Endodermal cell (in vitro differentiated cells): ENCODE data around the gene NDFIP1. TPM values are rescaled to one million over a fixed set of nuclear protein-coding genes. Genes with fewer than 3 reads are reported as not detected.
A peak's percentile ranks its signal among the peaks of the same experiment; 100 is the strongest.

ENCODE experiments used
- DNase-seq: peaks from one replicate; pipeline ENCODE4 v3.0.0-alpha.2; 2017
- H3K27ac ChIP-seq: 2 replicates; pipeline ENCODE4 v1.5.1; 2013; ENCODE audit warnings: mild to moderate bottlenecking, low read depth, low read length, moderate library complexity
- H3K27me3 ChIP-seq: 2 replicates; pipeline ENCODE4 v1.6.1; 2013; ENCODE audit warnings: mild to moderate bottlenecking, low read length, moderate library complexity; ENCODE audit not compliant: insufficient read depth, control insufficient read depth, poor library complexity, severe bottlenecking
- H3K36me3 ChIP-seq: 2 replicates; pipeline ENCODE4 v1.7.0; 2013; ENCODE audit warnings: mild to moderate bottlenecking, low read length, moderate library complexity; ENCODE audit not compliant: control insufficient read depth, insufficient read depth
- H3K4me1 ChIP-seq: one replicate; pipeline ENCODE4 v1.7.0; 2013; ENCODE audit warnings: low read length; ENCODE audit not compliant: control insufficient read depth, insufficient read depth
- H3K4me3 ChIP-seq: 2 replicates; pipeline ENCODE4 v1.5.1; 2013; ENCODE audit warnings: mild to moderate bottlenecking, low read length, moderate library complexity
- H3K9ac ChIP-seq: 2 replicates; pipeline ENCODE4 v1.6.1; 2013; ENCODE audit warnings: mild to moderate bottlenecking, low read length, moderate library complexity; ENCODE audit not compliant: poor library complexity, severe bottlenecking; ENCODE audit errors: extremely low read depth
- H3K9me3 ChIP-seq: 2 replicates; pipeline ENCODE4 v1.6.1; 2013; ENCODE audit warnings: mild to moderate bottlenecking, low read length, moderate library complexity; ENCODE audit not compliant: control insufficient read depth
- H3K27ac Mint-ChIP-seq: 2 replicates; pipeline ENCODE4 v1.8.0; 2020; ENCODE audit warnings: mixed read lengths
- H3K27me3 Mint-ChIP-seq: 2 replicates; pipeline ENCODE4 v1.8.0; 2021; ENCODE audit warnings: mild to moderate bottlenecking, mixed read lengths; ENCODE audit not compliant: insufficient read depth
- H3K36me3 Mint-ChIP-seq: 2 replicates; pipeline ENCODE4 v1.8.0; 2020; ENCODE audit warnings: low read depth, mixed read lengths
- H3K4me1 Mint-ChIP-seq: 2 replicates; pipeline ENCODE4 v1.8.0; 2020; ENCODE audit warnings: mixed read lengths
- H3K4me3 Mint-ChIP-seq: 2 replicates; pipeline ENCODE4 v1.8.0; 2020; ENCODE audit warnings: mild to moderate bottlenecking, moderate library complexity, mixed read lengths
- H3K9me3 Mint-ChIP-seq: 2 replicates; pipeline ENCODE4 v1.8.0; 2020; ENCODE audit warnings: mild to moderate bottlenecking, mixed read lengths
- WGBS, 2 experiments: methylation state at CpG; one replicate each; pipeline versions ENCODE4 v1.1.5 to v1.1.7; 2013; ENCODE audit warnings: missing lambda C conversion rate in 2 of 2, mixed read lengths in 1 of 2; ENCODE audit not compliant: insufficient coverage in 1 of 2, insufficient read length in 1 of 2; 5-methylcytosine and 5-hydroxymethylcytosine counted together
- total RNA-seq, 2 donors: library from RNA; stranded (reverse); fragmentation: NEBNext Ultra II Directional in 1 of 2; extraction: Animal tissue kit (Norgen Biotek cat#: 25700) in 1 of 2; gene quantifications; 2 replicates in 1 of 2; 3 replicates in 1 of 2; pipeline ENCODE4 v1.2.1, GENCODE V29; 2021
- TF ChIP-seq, protein P1 (sequence below): fragments of 200-600 bp; sonication (generic); conservative IDR thresholded peaks from 2 replicates; pipeline ENCODE4 v1.5.0; 2021; ENCODE audit warnings: antibody characterized with exemption, mild to moderate bottlenecking

The NDFIP1 gene
- total RNA-seq, 2 donors from 2014 or later, result 46.2 to 49.0 TPM

DNA sequence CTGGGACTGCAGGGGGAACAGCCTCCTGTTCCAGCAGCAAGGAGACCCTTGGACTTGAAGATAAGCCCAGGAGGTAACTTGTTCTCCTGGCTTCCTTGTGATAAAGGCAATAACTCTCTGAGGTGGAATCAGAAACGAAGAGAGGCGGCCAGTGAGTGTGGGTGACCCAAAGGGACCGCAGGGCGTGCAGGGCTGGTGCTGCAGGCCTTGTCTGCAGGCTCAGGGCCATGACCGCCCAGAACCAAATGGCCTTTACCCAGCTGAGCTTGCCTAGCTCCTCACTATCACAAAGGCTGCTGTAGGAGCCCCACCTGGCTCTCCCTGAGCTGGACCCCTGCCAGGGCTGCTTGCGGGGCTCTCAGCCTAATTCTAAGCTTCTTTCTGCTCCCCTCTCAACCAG, 72.5 kb downstream of the NDFIP1 start:
- Mint-ChIP-seq H3K27ac (peak overlapping the region; percentile 65), H3K9me3 (no peaks in the 10 kb centered on the region), H3K4me1 (peaks cover 35% of the 10 kb centered on the region), H3K36me3 (no peaks in the 10 kb centered on the region), H3K27me3 (no peaks in the 10 kb centered on the region), H3K4me3 (no peak overlapping the region)
- Histone ChIP-seq H3K27me3 (peaks cover 5% of the 10 kb centered on the region), H3K4me1 (peaks cover 14% of the 10 kb centered on the region), H3K9me3 (no peaks in the 10 kb centered on the region), H3K9ac (no peak overlapping the region), H3K36me3 (no peaks in the 10 kb centered on the region), H3K4me3 (no peak overlapping the region), H3K27ac (no peak overlapping the region)
- DNase-seq, result no peak
- TF ChIP-seq, protein P1, sequence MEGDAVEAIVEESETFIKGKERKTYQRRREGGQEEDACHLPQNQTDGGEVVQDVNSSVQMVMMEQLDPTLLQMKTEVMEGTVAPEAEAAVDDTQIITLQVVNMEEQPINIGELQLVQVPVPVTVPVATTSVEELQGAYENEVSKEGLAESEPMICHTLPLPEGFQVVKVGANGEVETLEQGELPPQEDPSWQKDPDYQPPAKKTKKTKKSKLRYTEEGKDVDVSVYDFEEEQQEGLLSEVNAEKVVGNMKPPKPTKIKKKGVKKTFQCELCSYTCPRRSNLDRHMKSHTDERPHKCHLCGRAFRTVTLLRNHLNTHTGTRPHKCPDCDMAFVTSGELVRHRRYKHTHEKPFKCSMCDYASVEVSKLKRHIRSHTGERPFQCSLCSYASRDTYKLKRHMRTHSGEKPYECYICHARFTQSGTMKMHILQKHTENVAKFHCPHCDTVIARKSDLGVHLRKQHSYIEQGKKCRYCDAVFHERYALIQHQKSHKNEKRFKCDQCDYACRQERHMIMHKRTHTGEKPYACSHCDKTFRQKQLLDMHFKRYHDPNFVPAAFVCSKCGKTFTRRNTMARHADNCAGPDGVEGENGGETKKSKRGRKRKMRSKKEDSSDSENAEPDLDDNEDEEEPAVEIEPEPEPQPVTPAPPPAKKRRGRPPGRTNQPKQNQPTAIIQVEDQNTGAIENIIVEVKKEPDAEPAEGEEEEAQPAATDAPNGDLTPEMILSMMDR, result no peak
- 86 to 88% methylated on average over 5 to 6 of the region's 6 CpGs for WGBS, 2 experiments

DNA sequence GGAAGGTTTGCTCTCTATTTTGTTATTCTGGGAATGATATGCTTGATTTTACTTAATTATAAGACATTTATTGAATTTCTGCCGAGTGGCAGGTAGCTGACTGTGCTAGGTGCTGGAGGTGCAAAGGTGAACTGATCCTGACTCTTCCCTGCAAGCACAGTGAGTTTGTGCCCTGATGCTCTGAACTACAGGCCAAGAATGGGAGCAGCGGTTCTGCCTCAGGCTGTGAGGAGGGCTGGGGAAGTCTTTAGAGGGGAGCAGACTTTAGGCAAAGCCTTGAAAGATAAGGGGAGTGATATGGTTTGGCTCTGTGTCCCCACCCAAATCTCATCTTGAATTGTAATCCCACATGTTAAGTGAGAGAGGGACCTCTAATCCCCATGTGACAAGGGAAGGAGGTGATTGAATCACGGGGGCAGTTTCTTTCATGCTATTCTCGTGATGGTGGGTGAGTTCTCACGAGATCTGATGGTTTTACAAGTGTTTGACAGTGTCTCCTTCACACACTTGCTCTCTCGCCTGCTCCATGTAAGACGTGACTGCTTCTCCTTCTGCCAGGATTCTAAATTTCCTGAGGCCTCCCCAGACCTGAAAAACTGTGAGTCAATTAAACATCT, 73.1 kb downstream of the NDFIP1 start:
- H3K4me1 ChIP-seq, result peaks cover 12% of the 10 kb centered on the region
- H3K27ac Mint-ChIP-seq, result peak overlapping the region; percentile 65
- H3K4me1 Mint-ChIP-seq, result peaks cover 41% of the 10 kb centered on the region
- DNase-seq, result no peak
- TF ChIP-seq, protein P1, result no peak
- WGBS, 2 experiments, result 80 to 93% methylated on average over 4 to 7 of the region's 7 CpGs
- no peak overlapping the region for H3K9ac ChIP-seq
- no peaks in the 10 kb centered on the region for H3K9me3 Mint-ChIP-seq
- H3K36me3 ChIP-seq, result no peaks in the 10 kb centered on the region
- no peak overlapping the region for H3K4me3 Mint-ChIP-seq
- no peak overlapping the region for H3K4me3 ChIP-seq
- peaks cover 5% of the 10 kb centered on the region for H3K27me3 ChIP-seq
- H3K36me3 Mint-ChIP-seq, result no peaks in the 10 kb centered on the region
- no peaks in the 10 kb centered on the region for H3K27me3 Mint-ChIP-seq
- H3K27ac ChIP-seq, result no peak overlapping the region
- no peaks in the 10 kb centered on the region for H3K9me3 ChIP-seq

DNA sequence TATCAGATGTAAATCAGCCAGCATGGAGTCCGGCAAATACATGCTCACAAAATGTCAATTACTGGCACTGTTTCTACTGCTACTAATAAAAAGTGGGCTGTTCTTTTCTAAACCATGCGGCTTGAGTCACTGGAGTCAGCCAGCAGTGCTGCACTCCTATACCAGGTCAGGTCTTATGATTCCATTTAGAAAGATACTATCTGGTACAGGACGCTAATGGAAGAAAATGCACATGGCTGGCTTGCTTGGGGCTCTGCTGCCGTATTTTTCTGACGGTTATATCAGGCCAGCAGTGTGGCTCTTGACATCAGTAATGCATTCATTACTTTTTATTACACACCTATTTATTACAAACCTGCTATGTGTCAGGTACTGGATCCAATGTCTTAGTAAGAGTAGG, 74.3 kb downstream of the NDFIP1 start:
- Histone ChIP-seq H3K9me3 (no peaks in the 10 kb centered on the region), H3K4me3 (no peak overlapping the region), H3K27me3 (peaks cover 3% of the 10 kb centered on the region), H3K27ac (no peak overlapping the region), H3K9ac (no peak overlapping the region), H3K4me1 (peaks cover 16% of the 10 kb centered on the region), H3K36me3 (no peaks in the 10 kb centered on the region)
- Mint-ChIP-seq H3K27me3 (no peaks in the 10 kb centered on the region), H3K36me3 (no peaks in the 10 kb centered on the region), H3K4me1 (peaks cover 50% of the 10 kb centered on the region), H3K27ac (no peak overlapping the region), H3K9me3 (no peaks in the 10 kb centered on the region), H3K4me3 (no peak overlapping the region)
- no peak for DNase-seq
- WGBS, 2 experiments, result 93 to 98% methylated on average over 5 of the region's 5 CpGs
- TF ChIP-seq, protein P1, result no peak
